ENCODE data around the gene RAB3D. TPM values are rescaled to one million over a fixed set of nuclear protein-coding genes. Genes with fewer than 3 reads are reported as not detected.
"Not testable (repeated sequence)": the region's sequence is repeated elsewhere in the genome, so short reads cannot be mapped to it uniquely, and the experiment has no call there.

RAB3D gene
- total RNA-seq, 1 experiment from 2014 or later, result 35.0 TPM

DNA sequence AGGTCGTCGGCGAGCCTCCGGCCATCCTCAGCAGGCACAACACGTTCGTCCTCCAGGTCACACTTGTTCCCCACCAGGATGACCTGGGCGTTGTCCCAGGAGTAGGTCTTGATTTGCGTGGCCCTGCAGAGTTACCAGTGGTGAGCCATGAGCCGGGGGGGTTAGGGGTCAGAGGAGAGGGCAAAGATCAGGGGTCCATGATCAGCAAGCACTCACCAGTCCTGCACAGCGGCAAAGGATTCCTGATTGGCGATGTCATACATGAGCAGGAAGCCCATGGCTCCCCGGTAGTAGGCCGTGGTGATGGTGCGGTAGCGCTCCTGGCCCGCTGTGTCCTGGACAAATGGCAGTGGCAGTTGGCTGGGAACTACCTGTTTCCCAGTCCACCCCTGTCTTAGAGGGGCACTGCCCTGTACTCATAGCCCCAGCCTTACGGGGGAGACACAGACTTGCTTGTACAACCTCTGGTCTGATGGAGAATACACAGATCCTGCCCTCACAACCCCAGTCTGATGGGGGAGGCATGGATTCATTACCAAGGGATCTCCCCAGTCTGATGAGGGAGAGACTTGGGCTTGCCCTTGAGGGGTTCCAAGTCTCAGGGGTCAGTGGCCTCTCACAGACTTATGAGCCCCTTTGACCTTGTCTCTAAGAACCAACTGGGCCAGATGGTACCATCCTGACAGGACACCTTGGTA, 3.9 kb downstream of the RAB3D start:
- no peak for TF ChIP-seq EZH2 (IDR thresholded peaks at IDR 0.05; ENCODE audit: low read depth)
- TF ChIP-seq, protein P1, sequence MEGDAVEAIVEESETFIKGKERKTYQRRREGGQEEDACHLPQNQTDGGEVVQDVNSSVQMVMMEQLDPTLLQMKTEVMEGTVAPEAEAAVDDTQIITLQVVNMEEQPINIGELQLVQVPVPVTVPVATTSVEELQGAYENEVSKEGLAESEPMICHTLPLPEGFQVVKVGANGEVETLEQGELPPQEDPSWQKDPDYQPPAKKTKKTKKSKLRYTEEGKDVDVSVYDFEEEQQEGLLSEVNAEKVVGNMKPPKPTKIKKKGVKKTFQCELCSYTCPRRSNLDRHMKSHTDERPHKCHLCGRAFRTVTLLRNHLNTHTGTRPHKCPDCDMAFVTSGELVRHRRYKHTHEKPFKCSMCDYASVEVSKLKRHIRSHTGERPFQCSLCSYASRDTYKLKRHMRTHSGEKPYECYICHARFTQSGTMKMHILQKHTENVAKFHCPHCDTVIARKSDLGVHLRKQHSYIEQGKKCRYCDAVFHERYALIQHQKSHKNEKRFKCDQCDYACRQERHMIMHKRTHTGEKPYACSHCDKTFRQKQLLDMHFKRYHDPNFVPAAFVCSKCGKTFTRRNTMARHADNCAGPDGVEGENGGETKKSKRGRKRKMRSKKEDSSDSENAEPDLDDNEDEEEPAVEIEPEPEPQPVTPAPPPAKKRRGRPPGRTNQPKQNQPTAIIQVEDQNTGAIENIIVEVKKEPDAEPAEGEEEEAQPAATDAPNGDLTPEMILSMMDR (conservative IDR thresholded peaks at IDR 0.05), result no peak
- no peak overlapping the region for H3K27ac ChIP-seq
- H3K27me3 ChIP-seq (ENCODE audit: insufficient read depth, low read depth), result no peaks in the 10 kb centered on the region
- CTCF ChIA-PET, result no interaction called here
- H4K20me1 ChIP-seq (ENCODE audit: insufficient read depth), result no peaks in the 10 kb centered on the region
- H3K36me3 ChIP-seq (ENCODE audit: low read depth), result peaks cover 36% of the 10 kb centered on the region
- no peaks in the 10 kb centered on the region for H3K9me2 ChIP-seq (ENCODE audit: insufficient read depth)
- no peak for DNase-seq
- peaks cover 14% of the 10 kb centered on the region; the same call in 1 of the 2 replicates for H3K79me2 ChIP-seq (ENCODE audit: low read depth)
- no peak overlapping the region for H3K4me3 ChIP-seq
- peaks cover 14% of the 10 kb centered on the region for H3K4me1 ChIP-seq (replicated peaks; ENCODE audit: insufficient read depth)
- no TSS peak for BruUV-seq (replicated peaks)
- H2AFZ ChIP-seq, result no peak overlapping the region
- intact Hi-C loops (cut with micrococcal nuclease; ENCODE audit: unreplicated experiment), result no loop called here
- no peak overlapping the region for H3K4me2 ChIP-seq
- POLR2A ChIA-PET (ENCODE audit: unreplicated experiment), result no interaction called here
- no peaks in the 10 kb centered on the region for H3K9me3 ChIP-seq (ENCODE audit: insufficient read depth, low read depth)
- peaks cover 31% of the 10 kb centered on the region for H3F3A ChIP-seq (ENCODE audit: insufficient read depth, low read depth)

DNA sequence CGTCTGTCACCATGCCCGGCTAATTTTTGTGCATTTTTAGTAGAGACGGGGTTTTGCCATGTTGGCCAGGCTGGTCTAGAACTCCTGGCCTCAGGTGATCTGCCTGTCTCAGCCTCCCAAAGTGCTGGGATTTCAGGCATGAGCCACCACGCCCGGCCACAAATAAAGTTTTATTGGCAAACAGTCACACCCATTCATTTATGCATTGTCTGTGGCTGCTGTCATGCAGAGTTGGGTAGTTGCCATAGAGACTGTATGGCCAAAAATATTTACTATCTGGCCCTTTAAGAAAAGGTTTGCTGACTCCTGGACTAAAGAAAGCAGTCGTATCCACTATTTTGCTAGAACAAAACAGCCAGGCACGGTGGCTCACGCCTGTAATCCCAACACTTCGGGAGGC, 5.6 kb downstream of the RAB3D start:
- H3K9me2 ChIP-seq (ENCODE audit: insufficient read depth); H3K4me3 ChIP-seq; H4K20me1 ChIP-seq (ENCODE audit: insufficient read depth); BruUV-seq (replicated peaks); POLR2A ChIA-PET (ENCODE audit: unreplicated experiment); H3K4me2 ChIP-seq; H3K4me1 ChIP-seq (replicated peaks; ENCODE audit: insufficient read depth); intact Hi-C loops (cut with micrococcal nuclease; ENCODE audit: unreplicated experiment); H3K27me3 ChIP-seq (ENCODE audit: insufficient read depth, low read depth); H3K27ac ChIP-seq; H3K9me3 ChIP-seq (ENCODE audit: insufficient read depth, low read depth); H2AFZ ChIP-seq; CTCF ChIA-PET: not testable (repeated sequence)
- Histone ChIP-seq H3K36me3 (ENCODE audit: low read depth) (peaks cover 36% of the 10 kb centered on the region), H3K79me2 (ENCODE audit: low read depth) (peaks cover 11% of the 10 kb centered on the region; the same call in 1 of the 2 replicates), H3F3A (ENCODE audit: insufficient read depth, low read depth) (peaks cover 25% of the 10 kb centered on the region)
- DNase-seq, result peak in 1 of 2 experiments; percentile 79

DNA sequence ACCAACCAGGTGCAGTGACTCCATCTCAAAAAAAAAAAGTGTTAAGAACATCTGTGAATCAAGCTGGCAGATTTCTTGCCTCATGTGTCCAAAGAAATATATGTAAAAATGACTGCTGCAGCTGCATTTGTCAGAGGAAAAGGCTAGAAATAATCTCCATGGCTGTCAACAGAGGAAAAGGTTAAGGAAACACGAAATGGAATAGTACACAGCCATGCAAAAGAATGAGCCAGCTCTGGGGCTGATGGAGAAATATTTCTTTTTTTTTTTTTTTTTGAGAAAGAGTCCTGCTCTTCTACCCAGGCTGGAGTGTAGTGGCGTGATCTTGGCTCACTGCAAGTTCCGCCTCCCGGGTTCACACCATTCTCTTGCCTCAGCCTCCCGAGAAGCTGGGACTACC, 6.6 kb downstream of the RAB3D start:
- no peaks in the 10 kb centered on the region for H3K27me3 ChIP-seq (ENCODE audit: insufficient read depth, low read depth)
- no peak overlapping the region for H2AFZ ChIP-seq
- no peak overlapping the region for H3K4me2 ChIP-seq
- no peak overlapping the region for H3K4me3 ChIP-seq
- no peaks in the 10 kb centered on the region for H3K4me1 ChIP-seq (replicated peaks; ENCODE audit: insufficient read depth)
- CTCF ChIA-PET, result no interaction called here
- H3K9me2 ChIP-seq (ENCODE audit: insufficient read depth), result no peaks in the 10 kb centered on the region
- peaks cover under 1% of the 10 kb centered on the region; the same call in 1 of the 2 replicates for H3K79me2 ChIP-seq (ENCODE audit: low read depth)
- H3K36me3 ChIP-seq (ENCODE audit: low read depth), result peaks cover 36% of the 10 kb centered on the region
- TF ChIP-seq, protein P1 (conservative IDR thresholded peaks at IDR 0.05), result no peak
- TF ChIP-seq EZH2 (IDR thresholded peaks at IDR 0.05; ENCODE audit: low read depth), result no peak
- no peak for DNase-seq
- no peak overlapping the region for H3K27ac ChIP-seq
- POLR2A ChIA-PET (ENCODE audit: unreplicated experiment), result no interaction called here
- intact Hi-C loops (cut with micrococcal nuclease; ENCODE audit: unreplicated experiment), result no loop called here
- peaks cover 18% of the 10 kb centered on the region for H3F3A ChIP-seq (ENCODE audit: insufficient read depth, low read depth)
- H3K9me3 ChIP-seq (ENCODE audit: insufficient read depth, low read depth), result no peaks in the 10 kb centered on the region
- BruUV-seq (replicated peaks), result no TSS peak
- no peaks in the 10 kb centered on the region for H4K20me1 ChIP-seq (ENCODE audit: insufficient read depth)

DNA sequence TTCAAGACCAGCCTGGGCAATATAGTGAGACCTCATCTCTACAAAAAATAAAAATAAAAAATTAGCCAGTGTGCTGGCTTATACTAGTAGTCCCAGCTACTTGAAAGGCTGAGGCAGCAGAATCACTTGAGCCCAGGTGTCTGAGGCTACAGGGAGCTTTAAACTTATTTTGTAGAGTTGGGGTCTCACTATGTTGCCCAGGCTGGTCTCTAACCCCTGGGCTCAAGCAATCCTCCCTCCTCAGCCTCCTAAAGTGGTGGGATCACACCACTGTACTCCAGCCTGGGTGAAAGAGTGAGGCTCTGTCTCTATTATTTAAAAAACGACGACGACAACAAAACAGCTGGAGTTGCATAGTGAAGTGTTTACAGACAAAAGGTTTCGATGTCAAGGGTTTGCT, 8.0 kb downstream of the RAB3D start:
- no peaks in the 10 kb centered on the region for H3K4me1 ChIP-seq (replicated peaks; ENCODE audit: insufficient read depth)
- H3K27me3 ChIP-seq (ENCODE audit: insufficient read depth, low read depth), result no peaks in the 10 kb centered on the region
- no peaks in the 10 kb centered on the region for H3K79me2 ChIP-seq (ENCODE audit: low read depth)
- H4K20me1 ChIP-seq (ENCODE audit: insufficient read depth), result no peaks in the 10 kb centered on the region
- CTCF ChIA-PET, result no interaction called here
- H3K4me2 ChIP-seq, result no peak overlapping the region
- no peaks in the 10 kb centered on the region for H3K9me3 ChIP-seq (ENCODE audit: insufficient read depth, low read depth)
- H2AFZ ChIP-seq, result no peak overlapping the region
- no peak overlapping the region for H3K4me3 ChIP-seq
- intact Hi-C loops (cut with micrococcal nuclease; ENCODE audit: unreplicated experiment), result no loop called here
- peaks cover 29% of the 10 kb centered on the region for H3K36me3 ChIP-seq (ENCODE audit: low read depth)
- peaks cover 11% of the 10 kb centered on the region for H3F3A ChIP-seq (ENCODE audit: insufficient read depth, low read depth)
- DNase-seq, result no peak
- no peak overlapping the region for H3K27ac ChIP-seq
- no peaks in the 10 kb centered on the region for H3K9me2 ChIP-seq (ENCODE audit: insufficient read depth)
- POLR2A ChIA-PET (ENCODE audit: unreplicated experiment), result no interaction called here
- BruUV-seq (replicated peaks), result no TSS peak
- TF ChIP-seq, protein P1 (conservative IDR thresholded peaks at IDR 0.05), result no peak
- TF ChIP-seq EZH2 (IDR thresholded peaks at IDR 0.05; ENCODE audit: low read depth), result no peak
